Stimulated activated CD4-positive, alpha-beta T cell treated with anti-CD3 and anti-CD28 coated beads, Interleukin-12 subunit alpha, Interleukin-12 subunit beta, amount 100 ng/mL, for 4 hours (primary cell): ENCODE data around the gene SIGLEC12.

Source experiments
- DNase-seq: peaks from one replicate; pipeline ENCODE4 v3.0.0-alpha.2; 2020

SIGLEC12 gene

GRCh38 chr19:51501594-51502263, at the start of gene SIGLEC12:
Gene SIGLEC12, minus strand, starts transcription at chr19:51501800. Its CDS starts 67 bp downstream, at chr19:51501733.
- no peak for DNase-seq

GRCh38 chr19:51550848-51551672, 49.5 kb upstream of the SIGLEC12 start:
- DNase-seq, result no peak

- DNase-seq, result no peak
Measured at GRCh38 chr19:51549533-51550324, 48.1 kb upstream of the SIGLEC12 start.

GRCh38 chr19:51548891-51549305, 47.3 kb upstream of the SIGLEC12 start:
- DNase-seq, result no peak

- DNase-seq, result no peak
Measured at GRCh38 chr19:51548213-51548651, 46.6 kb upstream of the SIGLEC12 start.

GRCh38 chr19:51547397-51548212, 46.0 kb upstream of the SIGLEC12 start:
- no peak for DNase-seq

GRCh38 chr19:51546650-51547396, 45.2 kb upstream of the SIGLEC12 start:
- no peak for DNase-seq

GRCh38 chr19:51546107-51546649, 44.6 kb upstream of the SIGLEC12 start:
- no peak for DNase-seq

GRCh38 chr19:51544038-51544437, 42.4 kb upstream of the SIGLEC12 start:
- no peak for DNase-seq

- DNase-seq, result no peak
Measured at GRCh38 chr19:51542699-51543098, 41.1 kb upstream of the SIGLEC12 start.

GRCh38 chr19:51541458-51542357, 40.1 kb upstream of the SIGLEC12 start:
- DNase-seq, result no peak

- DNase-seq, result no peak
Measured at GRCh38 chr19:51539821-51540366, 38.3 kb upstream of the SIGLEC12 start.

- no peak for DNase-seq
Measured at GRCh38 chr19:51535535-51535934, 33.9 kb upstream of the SIGLEC12 start.

- DNase-seq, result peak; percentile 10
Measured at GRCh38 chr19:51531349-51532315, 30.0 kb upstream of the SIGLEC12 start, which contains the start of gene SIGLEC6. Gene SIGLEC6, minus strand, starts transcription at chr19:51531670. Its CDS starts 22 bp downstream, at chr19:51531648.

GRCh38 chr19:51530616-51531015, 29.0 kb upstream of the SIGLEC12 start:
- DNase-seq, result no peak

GRCh38 chr19:51529301-51529700, 27.7 kb upstream of the SIGLEC12 start:
- no peak for DNase-seq

GRCh38 chr19:51525651-51526050, 24.1 kb upstream of the SIGLEC12 start:
- DNase-seq, result no peak

- no peak for DNase-seq
Measured at GRCh38 chr19:51524666-51525264, 23.2 kb upstream of the SIGLEC12 start.
